Measurements from ENCODE around the gene C10orf90. TPM values are rescaled to one million over a fixed set of nuclear protein-coding genes. Genes with fewer than 3 reads are reported as not detected.

C10orf90 gene
- total RNA-seq, 1 donor from 2014 or later = under 0.01 TPM

GRCh38 chr10:126468467-126468866 lies 202.0 kb downstream of the C10orf90 start:
- Histone ChIP-seq H3K27me3 (ENCODE audit: control insufficient read depth in 3 of 3, insufficient read depth in 3 of 3, low read length in 3 of 3) (peaks cover 0 to 9% (median 0%) of the 10 kb centered on the region in 3 donors), H3K4me3 (ENCODE audit: low read length in 3 of 3) (no peak overlapping the region), H3K36me3 (ENCODE audit: control insufficient read depth in 3 of 3, insufficient read depth in 3 of 3, low read length in 3 of 3) (no peaks in the 10 kb centered on the region), H3K4me1 (ENCODE audit: control insufficient read depth in 3 of 3, insufficient read depth in 3 of 3, low read length in 3 of 3) (no peaks in the 10 kb centered on the region), H3K27ac (ENCODE audit: low read depth, low read length) (no peak overlapping the region), H3K9me3 (ENCODE audit: control insufficient read depth in 3 of 3, low read length in 3 of 3) (no peaks in the 10 kb centered on the region), H3K9ac (ENCODE audit: low read depth in 1 of 3, low read length in 3 of 3) (no peak overlapping the region)

- Histone ChIP-seq H3K27me3 (ENCODE audit: control insufficient read depth in 3 of 3, insufficient read depth in 3 of 3, low read length in 3 of 3) (peaks cover 0 to 9% (median 0%) of the 10 kb centered on the region in 3 donors), H3K27ac (ENCODE audit: low read depth, low read length) (no peak overlapping the region), H3K4me1 (ENCODE audit: control insufficient read depth in 3 of 3, insufficient read depth in 3 of 3, low read length in 3 of 3) (no peaks in the 10 kb centered on the region), H3K4me3 (ENCODE audit: low read length in 3 of 3) (no peak overlapping the region), H3K36me3 (ENCODE audit: control insufficient read depth in 3 of 3, insufficient read depth in 3 of 3, low read length in 3 of 3) (no peaks in the 10 kb centered on the region), H3K9ac (ENCODE audit: low read depth in 1 of 3, low read length in 3 of 3) (no peak overlapping the region), H3K9me3 (ENCODE audit: control insufficient read depth in 3 of 3, low read length in 3 of 3) (no peaks in the 10 kb centered on the region)
Measured at GRCh38 chr10:126465771-126466170, 204.7 kb downstream of the C10orf90 start.

DNA sequence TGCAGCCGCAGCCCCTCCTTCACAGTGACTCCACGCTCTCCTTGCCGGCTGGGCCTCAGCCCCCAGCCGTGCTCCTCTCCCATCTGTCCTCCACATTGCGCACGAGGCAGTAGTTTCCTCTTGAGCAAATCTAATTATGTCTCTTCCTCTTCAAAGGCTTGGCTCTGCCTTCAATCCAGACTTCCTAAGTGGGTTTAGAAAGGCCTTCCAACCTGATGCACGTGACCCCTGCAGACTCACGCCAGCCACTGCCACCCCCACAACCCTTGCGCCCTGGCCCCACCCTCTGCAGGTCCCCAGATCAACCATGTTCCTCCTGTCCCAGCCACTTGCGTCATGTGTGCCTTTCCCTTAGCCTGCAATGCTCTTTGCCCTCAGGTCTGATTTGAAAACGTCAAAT lies 207.2 kb downstream of the C10orf90 start:
- Histone ChIP-seq H3K36me3 (ENCODE audit: control insufficient read depth in 3 of 3, insufficient read depth in 3 of 3, low read length in 3 of 3) (no peaks in the 10 kb centered on the region), H3K9me3 (ENCODE audit: control insufficient read depth in 3 of 3, low read length in 3 of 3) (no peaks in the 10 kb centered on the region), H3K4me3 (ENCODE audit: low read length in 3 of 3) (no peak overlapping the region), H3K27me3 (ENCODE audit: control insufficient read depth in 3 of 3, insufficient read depth in 3 of 3, low read length in 3 of 3) (peaks cover 0 to 5% (median 2%) of the 10 kb centered on the region in 3 donors), H3K4me1 (ENCODE audit: control insufficient read depth in 3 of 3, insufficient read depth in 3 of 3, low read length in 3 of 3) (no peaks in the 10 kb centered on the region), H3K27ac (ENCODE audit: low read depth, low read length) (no peak overlapping the region), H3K9ac (ENCODE audit: low read depth in 1 of 3, low read length in 3 of 3) (no peak overlapping the region)

DNA sequence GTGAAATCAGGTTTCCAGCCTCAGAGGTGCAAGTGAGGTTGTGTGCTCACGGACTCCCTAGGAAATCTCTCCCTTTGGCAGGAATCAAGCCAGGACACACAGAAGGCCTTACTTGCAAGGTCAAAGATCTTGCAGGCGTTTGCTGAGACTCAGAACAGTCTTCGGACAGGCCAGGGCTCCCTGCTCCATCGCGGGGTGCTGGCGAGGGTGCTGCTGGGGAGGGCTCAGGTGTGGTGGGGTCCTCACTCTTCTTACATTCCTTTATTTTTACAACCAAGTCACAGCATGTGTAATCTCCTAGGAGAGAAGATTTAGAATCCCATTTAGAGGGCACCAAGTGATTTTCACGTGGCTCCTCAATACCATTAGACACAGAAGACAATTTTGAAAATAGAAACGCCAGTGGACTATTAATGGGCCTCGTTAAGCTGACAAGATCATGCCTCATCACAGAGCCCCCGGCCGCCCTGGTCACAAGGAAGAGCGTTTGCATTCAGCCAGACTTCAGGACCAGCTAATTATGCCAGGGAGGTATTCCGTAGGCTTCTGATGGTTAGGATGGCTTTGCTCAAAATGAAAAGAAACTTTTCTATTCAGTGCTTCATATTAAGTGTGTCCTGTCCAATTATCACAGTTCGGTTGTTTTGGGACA lies 209.1 kb downstream of the C10orf90 start:
- Histone ChIP-seq H3K36me3 (ENCODE audit: control insufficient read depth in 3 of 3, insufficient read depth in 3 of 3, low read length in 3 of 3) (no peaks in the 10 kb centered on the region), H3K27me3 (ENCODE audit: control insufficient read depth in 3 of 3, insufficient read depth in 3 of 3, low read length in 3 of 3) (peaks cover 0 to 5% (median 2%) of the 10 kb centered on the region in 3 donors), H3K9me3 (ENCODE audit: control insufficient read depth in 3 of 3, low read length in 3 of 3) (no peaks in the 10 kb centered on the region), H3K4me3 (ENCODE audit: low read length in 3 of 3) (no peak overlapping the region), H3K9ac (ENCODE audit: low read depth in 1 of 3, low read length in 3 of 3) (no peak overlapping the region), H3K4me1 (ENCODE audit: control insufficient read depth in 3 of 3, insufficient read depth in 3 of 3, low read length in 3 of 3) (no peaks in the 10 kb centered on the region), H3K27ac (ENCODE audit: low read depth, low read length) (no peak overlapping the region)

GRCh38 chr10:126459878-126460481 lies 210.5 kb downstream of the C10orf90 start:
- peaks cover 0 to 5% (median 2%) of the 10 kb centered on the region in 3 donors for H3K27me3 ChIP-seq (ENCODE audit: control insufficient read depth in 3 of 3, insufficient read depth in 3 of 3, low read length in 3 of 3)
- no peaks in the 10 kb centered on the region for H3K36me3 ChIP-seq (ENCODE audit: control insufficient read depth in 3 of 3, insufficient read depth in 3 of 3, low read length in 3 of 3)
- H3K4me1 ChIP-seq (ENCODE audit: control insufficient read depth in 3 of 3, insufficient read depth in 3 of 3, low read length in 3 of 3) = no peaks in the 10 kb centered on the region
- no peaks in the 10 kb centered on the region for H3K9me3 ChIP-seq (ENCODE audit: control insufficient read depth in 3 of 3, low read length in 3 of 3)
- H3K4me3 ChIP-seq (ENCODE audit: low read length in 3 of 3) = no peak overlapping the region
- H3K9ac ChIP-seq (ENCODE audit: low read depth in 1 of 3, low read length in 3 of 3) = no peak overlapping the region
- no peak overlapping the region for H3K27ac ChIP-seq (ENCODE audit: low read depth, low read length)

DNA sequence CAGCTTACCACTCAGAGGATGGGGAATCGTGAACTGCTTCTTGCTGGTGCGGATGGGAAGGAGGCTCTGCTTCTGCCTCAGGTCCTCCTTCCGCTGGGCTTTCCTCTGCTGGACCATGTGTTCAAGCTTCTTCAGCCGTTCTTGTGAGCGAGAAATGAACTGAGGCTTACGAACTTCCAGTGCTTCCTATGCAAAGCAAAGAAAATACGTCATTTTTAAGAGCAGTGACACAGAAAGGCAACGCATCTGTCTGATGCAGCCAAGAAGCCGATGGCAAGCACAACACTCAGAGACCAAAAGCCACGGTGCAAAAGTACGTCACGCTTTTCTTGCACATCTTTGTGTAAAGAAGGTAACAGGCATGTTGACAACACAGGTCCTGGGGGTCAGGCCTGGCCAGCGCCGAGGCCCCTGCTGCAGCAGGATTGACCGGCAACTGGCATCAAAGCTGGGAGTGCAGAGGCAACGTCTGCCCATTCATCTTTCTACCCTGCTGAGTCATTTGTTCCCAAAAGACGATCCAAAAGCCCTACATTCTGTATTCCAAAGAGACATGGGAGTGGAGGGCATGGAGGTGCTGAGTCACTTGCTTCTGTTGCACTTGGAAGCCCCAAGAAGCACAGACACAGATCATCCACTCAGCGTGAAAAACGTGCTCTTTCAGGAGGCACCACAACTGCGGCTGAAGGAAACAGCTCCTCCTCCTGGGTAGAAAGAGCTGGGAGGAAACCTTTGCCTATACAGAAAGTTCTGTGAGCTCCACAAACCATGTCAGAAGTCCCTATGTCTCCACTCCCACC lies 211.3 kb downstream of the C10orf90 start:
- peaks cover 0 to 2% (median 1%) of the 10 kb centered on the region in 3 donors for H3K27me3 ChIP-seq (ENCODE audit: control insufficient read depth in 3 of 3, insufficient read depth in 3 of 3, low read length in 3 of 3)
- H3K9ac ChIP-seq (ENCODE audit: low read depth in 1 of 3, low read length in 3 of 3) = no peak overlapping the region
- H3K36me3 ChIP-seq (ENCODE audit: control insufficient read depth in 3 of 3, insufficient read depth in 3 of 3, low read length in 3 of 3) = no peaks in the 10 kb centered on the region
- no peaks in the 10 kb centered on the region for H3K9me3 ChIP-seq (ENCODE audit: control insufficient read depth in 3 of 3, low read length in 3 of 3)
- H3K27ac ChIP-seq (ENCODE audit: low read depth, low read length) = no peak overlapping the region
- no peak overlapping the region for H3K4me3 ChIP-seq (ENCODE audit: low read length in 3 of 3)
- no peaks in the 10 kb centered on the region for H3K4me1 ChIP-seq (ENCODE audit: control insufficient read depth in 3 of 3, insufficient read depth in 3 of 3, low read length in 3 of 3)

DNA sequence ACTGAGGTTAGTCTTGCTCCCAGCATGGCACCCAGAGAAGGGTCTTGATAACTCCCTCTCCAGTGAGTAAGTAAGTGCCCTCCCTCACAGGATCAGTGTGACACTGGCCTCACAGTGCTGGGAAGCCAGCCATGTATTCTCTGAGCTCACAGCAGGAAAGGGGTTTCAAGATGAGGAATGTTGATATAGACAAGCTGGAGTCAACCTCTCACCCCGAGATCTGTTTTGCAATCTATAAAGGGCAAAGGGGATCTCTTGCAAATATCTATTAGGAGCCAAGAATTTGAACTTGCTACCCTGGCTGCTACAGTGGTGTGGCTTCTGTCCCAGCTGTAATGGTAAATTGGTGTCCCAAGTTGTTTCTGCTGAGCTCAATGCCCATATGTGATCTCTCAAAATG lies 212.0 kb downstream of the C10orf90 start:
- Histone ChIP-seq H3K27me3 (ENCODE audit: control insufficient read depth in 3 of 3, insufficient read depth in 3 of 3, low read length in 3 of 3) (peaks cover 0 to 2% (median 0%) of the 10 kb centered on the region in 3 donors), H3K4me3 (ENCODE audit: low read length in 3 of 3) (no peak overlapping the region)

DNA sequence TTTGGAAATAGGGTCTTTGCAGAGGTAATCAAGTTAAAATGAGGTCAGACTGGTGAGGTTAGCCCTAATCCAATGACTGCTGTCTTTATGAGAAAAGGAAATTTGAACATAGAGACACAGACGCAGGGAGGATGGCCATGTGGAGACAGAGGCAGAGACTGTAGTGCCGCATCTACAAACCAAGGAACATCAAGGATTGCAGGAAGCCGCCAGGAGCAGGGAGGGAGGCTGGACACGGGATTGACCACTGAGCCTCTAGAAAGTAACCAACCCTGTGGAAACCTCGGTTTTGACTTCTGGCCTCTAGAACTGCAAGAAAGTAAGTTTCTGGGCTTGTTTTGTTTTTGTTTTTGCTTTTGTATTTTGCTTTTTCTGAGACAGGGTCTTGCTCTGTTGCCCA lies 213.9 kb downstream of the C10orf90 start:
- Histone ChIP-seq H3K9me3 (ENCODE audit: control insufficient read depth in 3 of 3, low read length in 3 of 3) (no peaks in the 10 kb centered on the region), H3K36me3 (ENCODE audit: control insufficient read depth in 3 of 3, insufficient read depth in 3 of 3, low read length in 3 of 3) (no peaks in the 10 kb centered on the region), H3K9ac (ENCODE audit: low read depth in 1 of 3, low read length in 3 of 3) (no peak overlapping the region), H3K27ac (ENCODE audit: low read depth, low read length) (no peak overlapping the region), H3K4me3 (ENCODE audit: low read length in 3 of 3) (no peak overlapping the region), H3K4me1 (ENCODE audit: control insufficient read depth in 3 of 3, insufficient read depth in 3 of 3, low read length in 3 of 3) (no peaks in the 10 kb centered on the region), H3K27me3 (ENCODE audit: control insufficient read depth in 3 of 3, insufficient read depth in 3 of 3, low read length in 3 of 3) (peaks cover 0 to 2% (median 0%) of the 10 kb centered on the region in 3 donors)

More for the DNA sequence above, 212.0 kb downstream of the C10orf90 start:
- Histone ChIP-seq H3K27ac (ENCODE audit: low read depth, low read length) (no peak overlapping the region), H3K9me3 (ENCODE audit: control insufficient read depth in 3 of 3, low read length in 3 of 3) (no peaks in the 10 kb centered on the region), H3K4me1 (ENCODE audit: control insufficient read depth in 3 of 3, insufficient read depth in 3 of 3, low read length in 3 of 3) (no peaks in the 10 kb centered on the region), H3K36me3 (ENCODE audit: control insufficient read depth in 3 of 3, insufficient read depth in 3 of 3, low read length in 3 of 3) (no peaks in the 10 kb centered on the region), H3K9ac (ENCODE audit: low read depth in 1 of 3, low read length in 3 of 3) (no peak overlapping the region)

DNA sequence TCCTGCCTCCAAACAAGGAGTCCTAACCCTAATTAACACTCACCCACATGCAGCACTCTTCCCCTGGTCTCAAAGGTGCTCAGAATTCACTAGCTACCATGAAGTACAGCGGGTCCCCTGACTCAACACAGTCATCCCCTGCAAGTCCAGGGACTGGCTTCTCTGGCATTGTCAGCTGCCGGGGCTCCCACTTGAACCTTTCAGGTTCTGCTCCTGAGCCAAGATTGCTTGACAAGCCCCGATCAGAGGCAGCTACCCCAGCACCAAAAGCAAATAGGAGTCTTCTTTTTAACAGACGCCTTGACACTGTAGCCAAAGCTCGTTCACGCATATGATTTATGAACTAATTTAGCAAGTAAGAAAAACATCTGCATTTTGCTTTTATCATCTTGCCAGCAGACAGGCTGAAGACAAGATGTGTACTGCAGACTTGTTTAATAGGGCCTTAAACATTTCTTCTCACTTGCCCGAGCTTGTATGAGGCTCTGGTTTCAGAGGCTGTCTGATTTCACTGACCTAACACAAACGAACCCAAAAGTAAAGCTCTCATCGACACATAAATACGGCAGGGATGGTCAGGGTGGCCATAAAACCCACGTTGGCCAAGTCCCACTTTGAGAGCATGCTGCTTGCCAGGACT lies 214.6 kb downstream of the C10orf90 start:
- no peaks in the 10 kb centered on the region for H3K4me1 ChIP-seq (ENCODE audit: control insufficient read depth in 3 of 3, insufficient read depth in 3 of 3, low read length in 3 of 3)
- H3K9me3 ChIP-seq (ENCODE audit: control insufficient read depth in 3 of 3, low read length in 3 of 3) = no peaks in the 10 kb centered on the region
- H3K27me3 ChIP-seq (ENCODE audit: control insufficient read depth in 3 of 3, insufficient read depth in 3 of 3, low read length in 3 of 3) = peaks cover 0 to 2% (median 0%) of the 10 kb centered on the region in 3 donors
- H3K36me3 ChIP-seq (ENCODE audit: control insufficient read depth in 3 of 3, insufficient read depth in 3 of 3, low read length in 3 of 3) = no peaks in the 10 kb centered on the region
- H3K27ac ChIP-seq (ENCODE audit: low read depth, low read length) = no peak overlapping the region
- no peak overlapping the region for H3K4me3 ChIP-seq (ENCODE audit: low read length in 3 of 3)
- no peak overlapping the region for H3K9ac ChIP-seq (ENCODE audit: low read depth in 1 of 3, low read length in 3 of 3)

Measured in skeletal muscle tissue (tissue), 4 donors.